Smooth muscle cell (in vitro differentiated cells): ENCODE measurements around the gene SDK1. TPM values are rescaled to one million over a fixed set of nuclear protein-coding genes. Genes with fewer than 3 reads are reported as not detected.

Experiments
- DNase-seq: peaks from one replicate; lab custom pipeline; 2025; ENCODE audit not compliant: unreplicated experiment; lab: John Stamatoyannopoulos, UW
- H2AFZ ChIP-seq: fragments of 200-600 bp; sonication (generic); 2 replicates; pipeline ENCODE4 v1.6.0; 2016; ENCODE audit warnings: antibody characterized with exemption, low read depth, mild to moderate bottlenecking
- H3F3A ChIP-seq: fragments of 200-600 bp; sonication (generic); 2 replicates; pipeline ENCODE4 v1.6.0; 2017; ENCODE audit warnings: antibody characterized with exemption, low read depth
- H3K27ac ChIP-seq: fragments of 200-600 bp; sonication (generic); 2 replicates; pipeline ENCODE4 v1.5.1; 2016; ENCODE audit warnings: low read depth, mild to moderate bottlenecking
- H3K27me3 ChIP-seq: fragments of 200-600 bp; sonication (generic); 2 replicates; pipeline ENCODE4 v1.6.1; 2016; ENCODE audit warnings: low read depth, mild to moderate bottlenecking
- H3K36me3 ChIP-seq: fragments of 200-600 bp; sonication (generic); 2 replicates; pipeline ENCODE4 v1.5.1; 2016; ENCODE audit warnings: low read depth
- H3K4me1 ChIP-seq: fragments of 200-600 bp; sonication (generic); 2 replicates; pipeline ENCODE4 v1.5.1; 2016; ENCODE audit warnings: low read depth
- H3K4me2 ChIP-seq: fragments of 200-600 bp; sonication (generic); 2 replicates; pipeline ENCODE4 v1.6.0; 2016; ENCODE audit warnings: mild to moderate bottlenecking
- H3K4me3 ChIP-seq: fragments of 200-600 bp; sonication (generic); 2 replicates; pipeline ENCODE4 v1.5.1; 2016; ENCODE audit warnings: mild to moderate bottlenecking
- H3K79me2 ChIP-seq: fragments of 200-600 bp; sonication (generic); 2 replicates; pipeline ENCODE4 v1.6.0; 2016; ENCODE audit warnings: low read depth, mild to moderate bottlenecking
- H3K9ac ChIP-seq: fragments of 200-600 bp; sonication (generic); 2 replicates; pipeline ENCODE4 v1.6.0; 2016; ENCODE audit warnings: low read depth
- H3K9me3 ChIP-seq: fragments of 200-600 bp; sonication (generic); replicated peaks from 2 replicates; pipeline ENCODE4 v1.5.1; 2016; ENCODE audit warnings: low read depth
- H4K20me1 ChIP-seq: fragments of 200-600 bp; sonication (generic); 2 replicates; pipeline ENCODE4 v1.6.0; 2016; ENCODE audit warnings: low read depth
- CTCF ChIP-seq: fragments of 200-600 bp; sonication (generic); IDR thresholded peaks from 2 replicates; pipeline ENCODE4 v1.5.1; 2017; ENCODE audit warnings: borderline replicate concordance, mild to moderate bottlenecking, antibody characterized with exemption; ENCODE audit not compliant: insufficient read depth, poor library complexity, severe bottlenecking
- WGBS: methylation state at CpG from one replicate; pipeline ENCODE4 v1.1.7; 2016; ENCODE audit warnings: low lambda C conversion rate; 5-methylcytosine and 5-hydroxymethylcytosine counted together
- polyA plus RNA-seq: library from polyadenylated mRNA; unstranded; fragments of >200 nt; fragmentation: Nextera tagmentation; extraction: Ambion mirVana; gene quantifications from 2 replicates; pipeline ENCODE4 v1.2.1, GENCODE V29; 2016
- total RNA-seq: library from RNA; depleted of rRNA; stranded (reverse); fragments of >200 nt; gene quantifications from 2 replicates; pipeline ENCODE4 v1.2.3, GENCODE V29; 2014

SDK1 gene
- total and polyA plus RNA-seq, 2 experiments from 2014 or later, result 1.1 to 2.5 TPM

GRCh38 chr7:4085937-4086691, 785.1 kb downstream of the SDK1 start:
- WGBS, result 92% methylated on average over 12 of the region's 12 CpGs
- TF ChIP-seq CTCF, result no peak
- Histone ChIP-seq H3K4me3 (no peak overlapping the region), H3F3A (no peaks in the 10 kb centered on the region), H3K9me3 (no peaks in the 10 kb centered on the region), H4K20me1 (no peaks in the 10 kb centered on the region), H2AFZ (no peak overlapping the region), H3K79me2 (no peaks in the 10 kb centered on the region), H3K9ac (no peak overlapping the region), H3K4me2 (no peak overlapping the region), H3K36me3 (no peaks in the 10 kb centered on the region), H3K27me3 (no peaks in the 10 kb centered on the region), H3K27ac (no peak overlapping the region), H3K4me1 (no peaks in the 10 kb centered on the region)
- DNase-seq, result no peak

- Histone ChIP-seq H3K4me3 (no peak overlapping the region), H3K4me2 (no peak overlapping the region), H3K79me2 (no peaks in the 10 kb centered on the region), H4K20me1 (no peaks in the 10 kb centered on the region), H2AFZ (no peak overlapping the region), H3K36me3 (no peaks in the 10 kb centered on the region), H3K4me1 (no peaks in the 10 kb centered on the region), H3K9ac (no peak overlapping the region), H3K27ac (no peak overlapping the region), H3K27me3 (no peaks in the 10 kb centered on the region), H3K9me3 (no peaks in the 10 kb centered on the region), H3F3A (no peaks in the 10 kb centered on the region)
- TF ChIP-seq CTCF, result no peak
- DNase-seq, result no peak
- WGBS, result 92% methylated on average over 1 of the region's 1 CpG
These were observed 785.7 kb downstream of the SDK1 start for GRCh38 chr7:4086723-4087122.

GRCh38 chr7:4091767-4092166, 790.7 kb downstream of the SDK1 start:
- 60% methylated on average over 12 of the region's 12 CpGs for WGBS
- no peak for TF ChIP-seq CTCF
- H3K9me3 ChIP-seq, result no peaks in the 10 kb centered on the region

GRCh38 chr7:4093035-4093434, 792.0 kb downstream of the SDK1 start:
- 84% methylated on average over 2 of the region's 2 CpGs for WGBS
- no peak for DNase-seq
- no peak for TF ChIP-seq CTCF
- no peaks in the 10 kb centered on the region for H3K4me1 ChIP-seq
- no peak overlapping the region for H3K9ac ChIP-seq
- H3F3A ChIP-seq, result no peaks in the 10 kb centered on the region
- no peaks in the 10 kb centered on the region for H3K9me3 ChIP-seq
- no peak overlapping the region for H2AFZ ChIP-seq
- H3K4me2 ChIP-seq, result no peak overlapping the region
- H3K4me3 ChIP-seq, result no peak overlapping the region
- no peak overlapping the region for H3K27ac ChIP-seq
- H3K27me3 ChIP-seq, result no peaks in the 10 kb centered on the region
- H3K36me3 ChIP-seq, result no peaks in the 10 kb centered on the region
- no peaks in the 10 kb centered on the region for H3K79me2 ChIP-seq
- no peaks in the 10 kb centered on the region for H4K20me1 ChIP-seq

More at GRCh38 chr7:4091767-4092166, 790.7 kb downstream of the SDK1 start:
- H3K27ac ChIP-seq, result no peak overlapping the region
- no peak overlapping the region for H3K4me2 ChIP-seq
- no peak for DNase-seq
- H3K4me1 ChIP-seq, result no peaks in the 10 kb centered on the region
- no peaks in the 10 kb centered on the region for H4K20me1 ChIP-seq
- H2AFZ ChIP-seq, result no peak overlapping the region
- no peaks in the 10 kb centered on the region for H3K36me3 ChIP-seq
- no peak overlapping the region for H3K9ac ChIP-seq
- H3F3A ChIP-seq, result no peaks in the 10 kb centered on the region
- no peak overlapping the region for H3K4me3 ChIP-seq
- H3K27me3 ChIP-seq, result no peaks in the 10 kb centered on the region
- no peaks in the 10 kb centered on the region for H3K79me2 ChIP-seq
